HG03521 (cell line): ENCODE results near the gene CORO2A.
A peak's percentile ranks its signal among the peaks of the same experiment; 100 is the strongest.

Experiments
- ATAC-seq: cut with Tn5 transposase; IDR thresholded peaks from one replicate; pipeline ENCODE4 v1.9.1; 2021; ENCODE audit warnings: mild to moderate bottlenecking, moderate library complexity; ENCODE audit not compliant: unreplicated experiment

Gene CORO2A

GRCh38 chr9:98192503-98193335 lies at the start of gene CORO2A:
Gene CORO2A (minus strand): TSS chr9:98192637. CDS start chr9:98157660, 34,977 bp downstream.
- ATAC-seq = peak; percentile 62

GRCh38 chr9:98241357-98242300 lies 49.2 kb upstream of the CORO2A start:
- no peak for ATAC-seq

GRCh38 chr9:98240475-98240874 lies 48.0 kb upstream of the CORO2A start:
- no peak for ATAC-seq

- no peak for ATAC-seq
These were observed 44.6 kb upstream of the CORO2A start for GRCh38 chr9:98236901-98237487.

GRCh38 chr9:98235126-98235525 lies 42.7 kb upstream of the CORO2A start:
- ATAC-seq = no peak

- ATAC-seq = no peak
These were observed 41.9 kb upstream of the CORO2A start for GRCh38 chr9:98234245-98234825.

GRCh38 chr9:98232926-98233325 lies 40.5 kb upstream of the CORO2A start:
- ATAC-seq = no peak

- no peak for ATAC-seq
These were observed 39.5 kb upstream of the CORO2A start for GRCh38 chr9:98231770-98232478.

- ATAC-seq = no peak
These were observed 38.4 kb upstream of the CORO2A start for GRCh38 chr9:98230789-98231188.

- ATAC-seq = no peak
These were observed 37.9 kb upstream of the CORO2A start for GRCh38 chr9:98230304-98230703.

- no peak for ATAC-seq
These were observed 37.2 kb upstream of the CORO2A start for GRCh38 chr9:98229620-98230019.

- ATAC-seq = no peak
These were observed 36.6 kb upstream of the CORO2A start for GRCh38 chr9:98229090-98229395.

GRCh38 chr9:98228392-98229089 lies 36.1 kb upstream of the CORO2A start:
- no peak for ATAC-seq

GRCh38 chr9:98227883-98228282 lies 35.4 kb upstream of the CORO2A start:
- no peak for ATAC-seq

- no peak for ATAC-seq
These were observed 34.5 kb upstream of the CORO2A start for GRCh38 chr9:98226957-98227356.

- ATAC-seq = no peak
These were observed 34.1 kb upstream of the CORO2A start for GRCh38 chr9:98226516-98226915.

- ATAC-seq = no peak
These were observed 32.6 kb upstream of the CORO2A start for GRCh38 chr9:98225015-98225442.

GRCh38 chr9:98222885-98223691 lies 30.7 kb upstream of the CORO2A start:
- no peak for ATAC-seq

GRCh38 chr9:98220911-98221310 lies 28.5 kb upstream of the CORO2A start:
- no peak for ATAC-seq
